KOPT-K1 (cell line): ENCODE data around the gene DDX6.
"Not testable (repeated sequence)": the region's sequence is repeated elsewhere in the genome, so short reads cannot be mapped to it uniquely, and the experiment has no call there.

Experiments used
- H3K27ac ChIP-seq: fragments of 200-600 bp; sonication (generic); 2 replicates; pipeline ENCODE4 v1.5.1; 2016; ENCODE audit warnings: antibody characterized with exemption, mild to moderate bottlenecking, low read depth, low read length; ENCODE audit not compliant: poor library complexity, severe bottlenecking
- H3K36me3 ChIP-seq: fragments of 200-600 bp; sonication (generic); 2 replicates; pipeline ENCODE4 v1.5.1; 2017; ENCODE audit warnings: antibody characterized with exemption, mild to moderate bottlenecking, low read length, moderate library complexity; ENCODE audit not compliant: insufficient read depth
- H3K9me3 ChIP-seq: fragments of 200-600 bp; sonication (generic); 2 replicates; pipeline ENCODE4 v1.5.1; 2017; ENCODE audit warnings: antibody characterized with exemption, low read length, mild to moderate bottlenecking; ENCODE audit not compliant: insufficient read depth, poor library complexity, severe bottlenecking

DDX6 gene

DNA sequence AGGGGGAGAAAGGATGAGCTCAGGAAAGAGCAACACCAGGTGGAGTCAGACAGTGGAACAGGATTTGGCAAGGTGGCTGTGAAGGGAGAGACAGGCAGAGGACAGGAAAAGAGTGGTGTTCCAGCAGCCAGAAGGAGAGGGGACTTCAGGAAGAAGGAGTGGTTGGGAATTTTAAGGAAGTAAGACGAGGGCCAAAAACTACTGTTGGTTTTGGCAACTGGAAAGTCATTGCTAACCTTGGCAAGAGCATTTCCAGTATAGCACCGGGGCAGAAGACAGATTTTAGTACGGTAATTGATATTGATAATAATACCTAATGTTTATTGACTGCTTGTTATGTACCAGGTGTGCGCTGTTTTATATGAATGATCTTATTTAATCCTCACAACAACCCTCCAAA is 15.4 kb upstream of the DDX6 start:
- no peaks in the 10 kb centered on the region for H3K9me3 ChIP-seq
- H3K36me3 ChIP-seq = no peaks in the 10 kb centered on the region
- no peak overlapping the region for H3K27ac ChIP-seq

GRCh38 chr11:118804094-118804493 is 13.1 kb upstream of the DDX6 start:
- Histone ChIP-seq H3K27ac (no peak overlapping the region), H3K36me3 (no peaks in the 10 kb centered on the region), H3K9me3 (no peaks in the 10 kb centered on the region)

GRCh38 chr11:118799372-118799771 is 8.4 kb upstream of the DDX6 start:
- Histone ChIP-seq H3K9me3 (no peaks in the 10 kb centered on the region), H3K27ac (no peak overlapping the region), H3K36me3 (no peaks in the 10 kb centered on the region)

DNA sequence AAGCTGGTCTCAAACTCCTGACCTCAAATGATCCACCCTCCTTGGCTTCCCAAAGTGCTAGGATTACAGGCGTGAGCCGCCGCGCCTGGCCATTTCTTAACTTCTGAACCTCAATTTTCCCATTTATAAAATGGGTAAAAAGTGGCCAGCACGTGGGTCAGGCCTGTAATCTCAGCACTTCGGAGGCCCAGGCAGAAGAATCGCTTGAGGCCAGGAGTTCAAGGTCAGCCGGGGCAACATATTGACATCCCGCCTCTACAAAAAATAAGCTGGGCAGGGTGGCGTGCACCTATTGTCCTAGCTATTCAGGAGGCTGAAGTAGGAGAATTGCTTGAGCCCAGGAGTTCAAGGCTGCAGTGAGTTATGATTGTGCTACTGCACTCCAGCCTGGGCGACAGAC is 6.5 kb upstream of the DDX6 start:
- Histone ChIP-seq H3K27ac (no peak overlapping the region), H3K36me3 (no peaks in the 10 kb centered on the region), H3K9me3 (no peaks in the 10 kb centered on the region)

DNA sequence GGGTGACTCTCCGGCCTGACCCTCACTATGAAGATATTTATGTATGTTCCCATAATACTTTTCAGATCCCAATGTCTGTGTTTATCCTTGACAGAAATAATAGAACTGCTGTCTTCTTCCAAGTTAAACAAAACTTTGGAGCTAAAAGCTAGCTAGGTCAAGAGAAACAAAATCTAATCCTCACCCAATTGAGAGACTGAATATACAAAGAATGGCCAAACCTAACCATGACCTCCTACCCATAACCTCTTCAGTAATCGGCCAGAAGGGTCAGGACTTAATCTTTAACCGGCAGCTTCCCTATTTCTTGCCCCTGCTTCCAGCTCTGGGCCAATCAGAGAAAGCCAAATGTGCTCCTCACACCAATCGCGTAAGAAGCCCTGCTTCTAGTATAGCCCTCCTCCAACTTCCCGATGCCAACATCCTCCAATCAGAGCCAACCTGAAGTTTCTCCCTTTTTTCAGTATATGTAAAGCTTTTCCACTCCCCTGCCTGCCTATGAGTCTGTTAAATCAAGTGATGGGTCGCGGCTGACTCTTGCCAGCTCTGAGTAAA is 1.7 kb upstream of the DDX6 start:
- H3K27ac ChIP-seq = peak overlapping the region; percentile 100
- no peaks in the 10 kb centered on the region for H3K9me3 ChIP-seq

DNA sequence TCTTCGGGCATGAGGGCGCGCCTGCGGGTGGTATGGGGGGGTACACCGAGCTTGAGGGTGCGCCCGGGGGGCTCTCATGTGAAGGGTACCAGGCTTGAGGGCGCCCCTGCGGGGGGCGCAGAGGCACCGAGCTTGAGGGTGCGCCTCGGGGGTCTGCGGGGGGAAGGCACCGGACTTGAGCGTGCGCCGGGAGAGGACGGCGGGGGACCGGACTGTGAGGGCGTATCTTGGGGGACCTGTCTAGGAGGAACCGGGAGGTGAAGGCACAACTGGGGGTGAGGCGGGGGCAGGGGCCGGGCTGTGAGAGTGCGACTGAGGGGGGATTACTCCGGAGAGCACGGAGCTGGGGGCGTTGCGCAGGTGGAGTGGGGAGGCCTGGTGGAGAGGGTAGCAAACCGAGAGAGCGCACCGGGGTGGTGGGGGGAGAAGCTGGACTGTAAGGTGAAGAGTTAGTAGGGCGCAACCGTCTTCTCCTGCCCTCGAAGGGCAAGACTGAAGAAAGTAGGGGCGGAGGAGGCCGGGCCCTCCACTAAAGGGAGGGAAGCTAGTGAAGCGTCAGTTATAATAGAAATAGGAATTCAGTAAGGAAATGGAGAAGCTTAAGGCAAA is 1.1 kb upstream of the DDX6 start:
- H3K36me3 ChIP-seq = 0 out of 2 replicates have a peak, but pooled peaks cover under 1% of the 10 kb centered on the region
- H3K27ac ChIP-seq = peak overlapping the region; percentile 100
- no peaks in the 10 kb centered on the region for H3K9me3 ChIP-seq

More for the DNA sequence above, 1.7 kb upstream of the DDX6 start:
- H3K36me3 ChIP-seq = no peaks in the 10 kb centered on the region

- Histone ChIP-seq H3K27ac (peak overlapping the region; percentile 100), H3K36me3 (peaks cover 14% of the 10 kb centered on the region), H3K9me3 (no peaks in the 10 kb centered on the region)
These were observed 430 bp downstream of the DDX6 start for GRCh38 chr11:118790357-118791110.

GRCh38 chr11:118789501-118790356 is 1.2 kb downstream of the DDX6 start:
- H3K27ac ChIP-seq = peak overlapping the region; percentile 100
- peaks cover 22% of the 10 kb centered on the region for H3K36me3 ChIP-seq
- no peaks in the 10 kb centered on the region for H3K9me3 ChIP-seq

DNA sequence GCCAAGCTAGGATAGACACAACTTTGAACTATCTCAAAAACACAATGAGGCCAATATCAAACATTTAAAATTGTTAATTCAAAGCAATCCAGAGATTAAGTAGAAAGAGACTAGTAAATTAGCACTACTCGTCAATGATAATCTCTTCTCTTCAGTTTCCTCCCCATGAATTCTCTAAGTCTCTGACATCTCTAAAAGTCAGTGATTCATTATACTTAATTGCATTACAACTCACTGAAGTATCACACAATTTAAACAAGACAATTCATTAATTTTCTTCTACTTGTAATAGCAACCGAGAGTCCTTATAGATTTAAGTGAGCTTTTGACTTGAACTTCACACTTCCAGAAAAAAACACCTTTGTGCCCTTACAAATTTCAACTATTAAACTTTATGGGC is 4.3 kb downstream of the DDX6 start:
- no peak overlapping the region for H3K27ac ChIP-seq

GRCh38 chr11:118785362-118785761 is 5.6 kb downstream of the DDX6 start:
- Histone ChIP-seq H3K36me3 (peaks cover 66% of the 10 kb centered on the region), H3K9me3 (no peaks in the 10 kb centered on the region), H3K27ac (no peak overlapping the region)

More for the DNA sequence above, 4.3 kb downstream of the DDX6 start:
- Histone ChIP-seq H3K9me3 (no peaks in the 10 kb centered on the region), H3K36me3 (peaks cover 53% of the 10 kb centered on the region)

GRCh38 chr11:118783724-118784495 is 7.1 kb downstream of the DDX6 start:
- no peaks in the 10 kb centered on the region for H3K9me3 ChIP-seq
- H3K36me3 ChIP-seq = peaks cover 80% of the 10 kb centered on the region
- H3K27ac ChIP-seq = no peak overlapping the region

GRCh38 chr11:118783324-118783723 is 7.6 kb downstream of the DDX6 start:
- H3K36me3 ChIP-seq = peaks cover 86% of the 10 kb centered on the region
- not testable (repeated sequence) for H3K9me3 ChIP-seq, H3K27ac ChIP-seq

DNA sequence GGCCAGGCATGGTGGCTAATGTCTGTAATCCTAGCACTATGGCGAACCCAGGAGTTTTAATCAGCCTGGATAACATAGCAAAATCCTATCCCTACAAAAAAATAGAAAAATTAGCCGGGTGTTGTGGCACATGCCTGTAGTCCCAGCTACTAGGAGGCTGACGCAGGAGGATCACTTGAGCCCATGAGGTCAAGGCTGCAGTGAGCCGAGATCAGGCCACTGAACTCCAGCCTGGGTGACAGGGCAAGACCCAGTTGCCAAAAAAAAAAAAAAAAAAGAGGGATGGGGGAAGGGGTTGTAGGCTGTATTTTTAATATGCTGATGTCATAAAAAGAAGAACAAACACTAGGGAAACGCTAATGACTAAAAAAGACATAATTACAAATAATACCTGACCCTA is 12.1 kb downstream of the DDX6 start:
- H3K27ac ChIP-seq = no peak overlapping the region
- H3K9me3 ChIP-seq = no peaks in the 10 kb centered on the region
- peaks cover 100% of the 10 kb centered on the region for H3K36me3 ChIP-seq

DNA sequence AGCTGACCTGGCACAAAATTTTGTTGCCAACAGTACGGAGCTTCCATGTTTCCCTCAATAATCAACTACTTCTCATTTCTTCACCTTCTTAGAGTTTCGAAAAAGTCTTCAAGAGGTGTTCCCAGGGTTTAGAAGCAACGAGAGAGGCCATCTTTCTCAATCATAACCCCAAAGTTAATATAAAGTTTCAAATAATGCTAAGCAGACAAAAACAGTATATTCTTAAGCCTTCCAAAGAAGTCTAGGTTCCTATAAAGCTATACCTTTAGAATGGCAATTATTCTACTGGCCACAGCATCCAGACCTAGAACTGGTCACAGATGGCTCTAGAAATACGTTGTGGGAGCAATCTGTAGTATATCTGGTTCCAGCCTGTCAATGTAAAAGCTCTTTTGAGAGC is 16.9 kb downstream of the DDX6 start:
- H3K36me3 ChIP-seq = peaks cover 100% of the 10 kb centered on the region
- H3K9me3 ChIP-seq = no peaks in the 10 kb centered on the region
- H3K27ac ChIP-seq = no peak overlapping the region
